Colonic mucosa (tissue), 4 donors: Measurements from ENCODE around the gene PATL2. TPM values are rescaled to one million over a fixed set of nuclear protein-coding genes. Genes with fewer than 3 reads are reported as not detected.
A peak's percentile ranks its signal among the peaks of the same experiment; 100 is the strongest.
"Not testable (repeated sequence)": the region's sequence is repeated elsewhere in the genome, so short reads cannot be mapped to it uniquely, and the experiment has no call there.

Source experiments
- DNase-seq: peaks from one replicate; pipeline ENCODE4 v3.0.0-alpha.2; 2020
- H3K27ac ChIP-seq: fragments of 200-600 bp; one replicate; pipeline ENCODE4 v1.8.0; 2021
- H3K27me3 ChIP-seq: fragments of 200-600 bp; one replicate; pipeline ENCODE4 v1.8.0; 2021
- H3K36me3 ChIP-seq: fragments of 200-600 bp; one replicate; pipeline ENCODE4 v1.8.0; 2021
- H3K4me1 ChIP-seq: fragments of 200-600 bp; one replicate; pipeline ENCODE4 v1.8.0; 2021; ENCODE audit warnings: mild to moderate bottlenecking
- H3K4me3 ChIP-seq: fragments of 200-600 bp; one replicate; pipeline ENCODE4 v1.8.0; 2021
- H3K9ac ChIP-seq, 2 donors: one replicate each; pipeline ENCODE4 v1.7.0; 2013; ENCODE audit warnings: control low read depth in 2 of 2, low read depth in 2 of 2, low read length in 2 of 2
- H3K9me3 ChIP-seq: fragments of 200-600 bp; one replicate; pipeline ENCODE4 v1.8.0; 2021
- intact Hi-C: fragments of 100-400 bp; cut with DNase I; formaldehyde crosslinking; loops from one replicate; pipeline ENCODE4 v1.14.1; 2022
- total RNA-seq, 2 donors: library from RNA; stranded (reverse); fragmentation: NEBNext Ultra II Directional in 1 of 2; extraction: Animal tissue kit (Norgen Biotek cat#: 25700) in 1 of 2; gene quantifications; one replicate each; pipeline ENCODE4 v1.2.1, GENCODE V29; 2021
- TF ChIP-seq, protein P1 (sequence below): fragments of 200-600 bp; IDR thresholded peaks from one replicate; pipeline ENCODE4 v1.8.0; 2022; ENCODE audit warnings: antibody characterized with exemption, mild to moderate bottlenecking
- donor health status: healthy.
- donor health status: DM: no; HTN: no; CAD: no.
- donor health status: DM: no; HTN: no; CAD: no.

Gene PATL2
- total RNA-seq, 2 donors from 2014 or later = 1.2 to 2.6 TPM

DNA sequence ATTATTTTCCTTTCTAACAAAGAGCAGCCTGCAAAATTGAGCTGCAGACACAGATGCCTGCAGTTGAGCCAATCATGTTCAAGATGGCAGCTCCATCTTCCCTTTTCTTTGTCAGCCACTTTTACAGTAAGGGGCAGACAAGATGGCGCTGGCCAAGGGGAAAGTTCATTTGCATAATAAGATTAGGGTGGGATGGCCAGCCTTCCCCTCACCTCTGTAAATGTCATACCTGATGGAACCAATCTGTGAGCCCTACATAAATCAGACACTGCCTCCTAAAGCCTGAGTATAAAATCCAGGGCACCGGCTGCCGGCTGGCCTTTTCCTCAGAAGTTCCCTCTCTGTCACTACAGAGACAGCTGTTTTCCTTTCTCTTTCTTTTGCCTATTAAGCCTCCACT, 15.8 kb downstream of the PATL2 start:
- no peak for DNase-seq
- Histone ChIP-seq H3K27me3 (no peaks in the 10 kb centered on the region), H3K9me3 (no peaks in the 10 kb centered on the region), H3K36me3 (no peaks in the 10 kb centered on the region), H3K4me1 (no peaks in the 10 kb centered on the region), H3K4me3 (no peak overlapping the region), H3K27ac (no peak overlapping the region), H3K9ac (no peak overlapping the region)
- intact Hi-C loops = no loop called here
- TF ChIP-seq, protein P1, sequence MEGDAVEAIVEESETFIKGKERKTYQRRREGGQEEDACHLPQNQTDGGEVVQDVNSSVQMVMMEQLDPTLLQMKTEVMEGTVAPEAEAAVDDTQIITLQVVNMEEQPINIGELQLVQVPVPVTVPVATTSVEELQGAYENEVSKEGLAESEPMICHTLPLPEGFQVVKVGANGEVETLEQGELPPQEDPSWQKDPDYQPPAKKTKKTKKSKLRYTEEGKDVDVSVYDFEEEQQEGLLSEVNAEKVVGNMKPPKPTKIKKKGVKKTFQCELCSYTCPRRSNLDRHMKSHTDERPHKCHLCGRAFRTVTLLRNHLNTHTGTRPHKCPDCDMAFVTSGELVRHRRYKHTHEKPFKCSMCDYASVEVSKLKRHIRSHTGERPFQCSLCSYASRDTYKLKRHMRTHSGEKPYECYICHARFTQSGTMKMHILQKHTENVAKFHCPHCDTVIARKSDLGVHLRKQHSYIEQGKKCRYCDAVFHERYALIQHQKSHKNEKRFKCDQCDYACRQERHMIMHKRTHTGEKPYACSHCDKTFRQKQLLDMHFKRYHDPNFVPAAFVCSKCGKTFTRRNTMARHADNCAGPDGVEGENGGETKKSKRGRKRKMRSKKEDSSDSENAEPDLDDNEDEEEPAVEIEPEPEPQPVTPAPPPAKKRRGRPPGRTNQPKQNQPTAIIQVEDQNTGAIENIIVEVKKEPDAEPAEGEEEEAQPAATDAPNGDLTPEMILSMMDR = no peak

GRCh38 chr15:44694416-44694815, 16.7 kb downstream of the PATL2 start:
- H3K9ac ChIP-seq = no peak overlapping the region
- no peaks in the 10 kb centered on the region for H3K27me3 ChIP-seq
- intact Hi-C loops = no loop called here
- no peak overlapping the region for H3K27ac ChIP-seq
- H3K4me3 ChIP-seq = no peak overlapping the region
- no peaks in the 10 kb centered on the region for H3K9me3 ChIP-seq
- no peaks in the 10 kb centered on the region for H3K4me1 ChIP-seq
- no peaks in the 10 kb centered on the region for H3K36me3 ChIP-seq
- no peak for DNase-seq
- TF ChIP-seq, protein P1 = no peak

GRCh38 chr15:44692659-44693058, 18.5 kb downstream of the PATL2 start:
- H3K9ac ChIP-seq = no peak overlapping the region
- no peaks in the 10 kb centered on the region for H3K9me3 ChIP-seq
- no peak overlapping the region for H3K27ac ChIP-seq
- H3K4me1 ChIP-seq = no peaks in the 10 kb centered on the region
- intact Hi-C loops = no loop called here
- TF ChIP-seq, protein P1 = no peak
- DNase-seq = no peak
- H3K4me3 ChIP-seq = no peak overlapping the region
- no peaks in the 10 kb centered on the region for H3K36me3 ChIP-seq
- no peaks in the 10 kb centered on the region for H3K27me3 ChIP-seq

DNA sequence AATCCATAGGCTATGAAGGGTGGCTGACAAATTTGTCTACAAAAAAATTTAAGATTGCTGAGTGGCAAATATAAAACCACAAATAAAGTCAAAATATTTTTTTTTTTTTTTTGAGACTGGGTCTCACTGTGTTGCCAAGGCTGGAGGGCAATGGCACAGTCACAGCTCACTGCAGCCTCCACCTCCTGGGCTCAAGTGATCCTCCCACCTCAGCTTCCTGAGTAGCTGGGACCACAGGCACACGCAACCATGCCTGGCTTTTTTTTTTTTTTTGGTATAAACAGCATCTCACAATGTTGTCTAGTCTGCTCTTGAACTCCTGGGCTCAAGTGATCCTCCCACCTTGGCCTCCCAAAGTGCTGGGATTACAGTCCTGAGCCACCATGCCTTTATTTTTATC, 20.9 kb downstream of the PATL2 start:
- H3K9ac ChIP-seq, H3K27me3 ChIP-seq, H3K4me3 ChIP-seq, DNase-seq, H3K4me1 ChIP-seq, H3K9me3 ChIP-seq, H3K36me3 ChIP-seq, intact Hi-C loops, H3K27ac ChIP-seq: not testable (repeated sequence)

GRCh38 chr15:44689318-44689717, 21.8 kb downstream of the PATL2 start:
- H3K27ac ChIP-seq, H3K36me3 ChIP-seq, H3K4me3 ChIP-seq, H3K4me1 ChIP-seq, intact Hi-C loops, H3K9me3 ChIP-seq, H3K9ac ChIP-seq, H3K27me3 ChIP-seq, DNase-seq: not testable (repeated sequence)

- peak; percentile 93 for DNase-seq
- H3K4me3 ChIP-seq, intact Hi-C loops, H3K4me1 ChIP-seq, H3K9me3 ChIP-seq, H3K27me3 ChIP-seq, H3K36me3 ChIP-seq: not testable (repeated sequence)
- H3K9ac ChIP-seq = peak overlapping the region in 1 of 2 donors; percentile 24
- H3K27ac ChIP-seq = peak overlapping the region; percentile 58
Measured at GRCh38 chr15:44682809-44683682, 28.1 kb downstream of the PATL2 start.

GRCh38 chr15:44682211-44682610, 28.9 kb downstream of the PATL2 start:
- intact Hi-C loops = no loop called here
- Histone ChIP-seq H3K4me1 (no peaks in the 10 kb centered on the region), H3K27me3 (no peaks in the 10 kb centered on the region), H3K27ac (no peak overlapping the region), H3K9me3 (no peaks in the 10 kb centered on the region), H3K4me3 (no peak overlapping the region), H3K9ac (no peak overlapping the region), H3K36me3 (no peaks in the 10 kb centered on the region)
- no peak for DNase-seq
- TF ChIP-seq, protein P1 = no peak
